Upper lobe of left lung (tissue), 6 donors: ENCODE data around the gene PLEKHA4. TPM values are rescaled to one million over a fixed set of nuclear protein-coding genes. Genes with fewer than 3 reads are reported as not detected.

ENCODE experiments used
- ATAC-seq, 2 donors: fragments of 200-7000 bp; cut with Tn5 transposase; one replicate each; pipeline ENCODE4 v1.9.1; 2022; ENCODE audit warnings: mild to moderate bottlenecking in 2 of 2, moderate library complexity in 2 of 2; ENCODE audit not compliant: low FRiP score in 2 of 2
- DNase-seq, 2 donors: peaks; one replicate each; pipeline ENCODE4 v3.0.0-alpha.2; 2019 to 2020
- H3K27ac ChIP-seq, 4 donors: fragments of 200-600 bp; sonication (generic); one replicate each; pipeline ENCODE4 v1.5.1; 2016 to 2019
- H3K27me3 ChIP-seq, 4 donors: fragments of 200-600 bp; sonication (generic); one replicate each; pipeline ENCODE4 v1.5.1; 2017 to 2019
- H3K36me3 ChIP-seq, 4 donors: fragments of 200-600 bp; sonication (generic); one replicate each; pipeline ENCODE4 v1.5.1; 2016 to 2019
- H3K4me1 ChIP-seq, 4 donors: fragments of 200-600 bp; sonication (generic); one replicate each; pipeline ENCODE4 v1.5.1; 2018 to 2019
- H3K4me3 ChIP-seq, 4 donors: fragments of 200-600 bp; sonication (generic); one replicate each; pipeline ENCODE4 v1.5.1; 2017 to 2019; ENCODE audit warnings: mild to moderate bottlenecking in 2 of 4, moderate library complexity in 1 of 4
- H3K9me3 ChIP-seq, 4 donors: fragments of 200-600 bp; sonication (generic); one replicate each; pipeline ENCODE4 v1.5.1; 2018 to 2019
- EP300 ChIP-seq, 4 donors: sonication (generic); formaldehyde crosslinking; IDR thresholded peaks; one replicate each; pipeline ENCODE4 v1.5.1; 2017; ENCODE audit warnings: antibody characterized with exemption in 4 of 4, control low read depth in 2 of 4
- POLR2A ChIP-seq, 4 donors: fragments of 450-650 bp; IDR thresholded peaks; one replicate each; pipeline ENCODE4 v1.5.1; 2016 to 2017; ENCODE audit warnings: antibody characterized with exemption in 4 of 4, mild to moderate bottlenecking in 2 of 4
- POLR2AphosphoS5 ChIP-seq, 2 donors: sonication (generic); formaldehyde crosslinking; IDR thresholded peaks; one replicate each; pipeline ENCODE4 v1.5.1; 2017; ENCODE audit warnings: antibody characterized with exemption in 2 of 2
- WGBS, 2 donors: methylation state at CpG; one replicate each; pipeline ENCODE4 v1.1.5; 2017 to 2018; 5-methylcytosine and 5-hydroxymethylcytosine counted together
- total RNA-seq, 6 donors: library from RNA; depleted of rRNA in 4 of 6; stranded (reverse); fragments of >200 nt in 4 of 6; gene quantifications; one replicate each; pipeline versions ENCODE4 v1.1.0 to v1.2.1, GENCODE V29; 2016 to 2021
- TF ChIP-seq, protein P1 (sequence below), 6 experiments: fragments of 450-650 bp in 4 of 6; fragments of 200-600 bp in 2 of 6; sonication (generic) in 2 of 6; IDR thresholded peaks; one replicate each; pipeline ENCODE4 v1.5.1; 2016 to 2019; ENCODE audit warnings: antibody characterized with exemption in 6 of 6
- donor health status: DM: no; HTN: no; CAD: no; lungs with moderate emphysema.
- donor health status: DM: no; HTN: yes; CAD: no; lungs with severe emphysema.

PLEKHA4 gene, protein sequence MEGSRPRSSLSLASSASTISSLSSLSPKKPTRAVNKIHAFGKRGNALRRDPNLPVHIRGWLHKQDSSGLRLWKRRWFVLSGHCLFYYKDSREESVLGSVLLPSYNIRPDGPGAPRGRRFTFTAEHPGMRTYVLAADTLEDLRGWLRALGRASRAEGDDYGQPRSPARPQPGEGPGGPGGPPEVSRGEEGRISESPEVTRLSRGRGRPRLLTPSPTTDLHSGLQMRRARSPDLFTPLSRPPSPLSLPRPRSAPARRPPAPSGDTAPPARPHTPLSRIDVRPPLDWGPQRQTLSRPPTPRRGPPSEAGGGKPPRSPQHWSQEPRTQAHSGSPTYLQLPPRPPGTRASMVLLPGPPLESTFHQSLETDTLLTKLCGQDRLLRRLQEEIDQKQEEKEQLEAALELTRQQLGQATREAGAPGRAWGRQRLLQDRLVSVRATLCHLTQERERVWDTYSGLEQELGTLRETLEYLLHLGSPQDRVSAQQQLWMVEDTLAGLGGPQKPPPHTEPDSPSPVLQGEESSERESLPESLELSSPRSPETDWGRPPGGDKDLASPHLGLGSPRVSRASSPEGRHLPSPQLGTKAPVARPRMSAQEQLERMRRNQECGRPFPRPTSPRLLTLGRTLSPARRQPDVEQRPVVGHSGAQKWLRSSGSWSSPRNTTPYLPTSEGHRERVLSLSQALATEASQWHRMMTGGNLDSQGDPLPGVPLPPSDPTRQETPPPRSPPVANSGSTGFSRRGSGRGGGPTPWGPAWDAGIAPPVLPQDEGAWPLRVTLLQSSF
- 10 to 100 TPM in 5 of 6 donors, 1 to 10 TPM in 1; 6.3 to 34.9 (median 21.2) TPM for total RNA-seq

DNA sequence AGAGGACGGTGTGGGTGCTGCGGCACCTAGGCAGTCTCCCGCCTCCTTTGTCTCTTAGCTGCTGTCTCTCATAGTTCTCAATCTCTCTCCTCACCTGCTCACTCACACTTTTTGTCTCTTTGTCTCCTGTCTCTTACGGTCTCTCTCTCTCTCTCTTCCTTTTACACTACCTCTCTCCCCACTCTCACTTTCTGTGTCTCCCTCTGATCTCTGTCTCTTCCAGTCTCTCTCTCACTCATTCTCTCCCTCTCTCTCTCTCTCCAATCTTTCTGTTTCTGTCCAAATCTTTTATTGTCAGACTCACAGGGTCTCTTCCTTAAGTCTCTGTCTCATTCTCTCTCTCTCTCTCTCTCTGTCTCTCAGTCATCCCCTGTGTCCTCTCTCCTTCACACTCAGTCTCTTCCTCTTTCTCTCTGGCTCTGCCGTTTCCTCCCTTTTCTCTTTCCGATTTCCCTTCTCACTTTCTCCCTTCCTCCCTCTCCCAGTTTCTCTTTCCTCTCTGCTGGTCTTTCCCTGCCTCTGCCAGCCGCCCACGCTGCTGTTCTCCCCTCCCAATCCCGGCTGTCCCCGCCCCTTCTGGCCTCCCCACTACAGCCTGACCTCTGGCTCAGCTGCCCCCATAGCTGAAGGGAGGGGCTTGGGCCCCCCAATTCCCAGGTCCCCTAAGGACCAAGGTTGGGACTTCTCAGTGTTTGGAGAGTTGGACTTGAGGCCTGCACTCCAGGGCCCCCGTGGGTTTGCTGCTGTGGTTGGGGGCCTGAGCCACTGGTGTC, at the start of gene PLEKHA4:
PLEKHA4 (minus strand) TSS at position 504 of the 773 bp plus-strand sequence. CDS start 997 bp downstream, outside the sequence.
- ATAC-seq (peak in 1 of 2 donors; percentile 53), DNase-seq (peak in 1 of 2 donors; percentile 83)
- TF ChIP-seq POLR2A (IDR thresholded peaks at IDR 0.05) = no peak
- TF ChIP-seq POLR2AphosphoS5 (IDR thresholded peaks at IDR 0.05) = peak in 1 of 2 donors; percentile 40
- no peak for TF ChIP-seq EP300 (IDR thresholded peaks at IDR 0.05)
- TF ChIP-seq, protein P1, sequence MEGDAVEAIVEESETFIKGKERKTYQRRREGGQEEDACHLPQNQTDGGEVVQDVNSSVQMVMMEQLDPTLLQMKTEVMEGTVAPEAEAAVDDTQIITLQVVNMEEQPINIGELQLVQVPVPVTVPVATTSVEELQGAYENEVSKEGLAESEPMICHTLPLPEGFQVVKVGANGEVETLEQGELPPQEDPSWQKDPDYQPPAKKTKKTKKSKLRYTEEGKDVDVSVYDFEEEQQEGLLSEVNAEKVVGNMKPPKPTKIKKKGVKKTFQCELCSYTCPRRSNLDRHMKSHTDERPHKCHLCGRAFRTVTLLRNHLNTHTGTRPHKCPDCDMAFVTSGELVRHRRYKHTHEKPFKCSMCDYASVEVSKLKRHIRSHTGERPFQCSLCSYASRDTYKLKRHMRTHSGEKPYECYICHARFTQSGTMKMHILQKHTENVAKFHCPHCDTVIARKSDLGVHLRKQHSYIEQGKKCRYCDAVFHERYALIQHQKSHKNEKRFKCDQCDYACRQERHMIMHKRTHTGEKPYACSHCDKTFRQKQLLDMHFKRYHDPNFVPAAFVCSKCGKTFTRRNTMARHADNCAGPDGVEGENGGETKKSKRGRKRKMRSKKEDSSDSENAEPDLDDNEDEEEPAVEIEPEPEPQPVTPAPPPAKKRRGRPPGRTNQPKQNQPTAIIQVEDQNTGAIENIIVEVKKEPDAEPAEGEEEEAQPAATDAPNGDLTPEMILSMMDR (IDR thresholded peaks at IDR 0.05) = no peak
- WGBS, 2 donors = 33 to 45% methylated on average over 9 to 10 of the region's 11 CpGs
- Histone ChIP-seq H3K9me3 (no peaks in the 10 kb centered on the region), H3K4me3 (peak within 1 kb of the TSS in 2 of 4 donors; percentile 33 to 39), H3K4me1 (peaks cover 0 to 30% (median 19%) of the 10 kb centered on the region in 4 donors), H3K27me3 (no peaks in the 10 kb centered on the region), H3K36me3 (peaks cover 0 to 2% (median under 1%) of the 10 kb centered on the region in 4 donors), H3K27ac (peak within 1 kb of the TSS; percentile 51 to 83 (median 75))

DNA sequence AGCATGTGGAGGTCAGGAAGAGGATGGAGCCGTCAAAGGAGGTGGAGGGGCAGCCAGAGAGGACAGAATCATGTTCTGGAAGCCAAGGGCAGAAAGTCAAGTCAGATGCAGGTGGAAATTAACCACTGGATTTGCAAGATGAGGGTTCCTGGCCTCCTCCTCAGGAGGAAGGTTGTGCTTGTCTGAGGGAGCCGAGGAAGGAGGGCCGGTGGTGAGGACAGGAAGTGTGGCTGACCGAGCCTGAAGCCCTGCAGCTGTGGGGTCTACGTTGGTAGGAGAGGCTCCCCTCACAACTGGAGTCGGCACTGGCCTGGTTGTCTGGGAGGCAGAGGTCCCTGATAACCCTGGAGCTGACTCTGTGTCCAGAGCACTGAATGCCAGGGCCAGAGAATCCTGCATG, 49.7 kb upstream of the PLEKHA4 start:
- peaks cover 21 to 95% (median 77%) of the 10 kb centered on the region in 4 donors for H3K36me3 ChIP-seq
- no peak for TF ChIP-seq POLR2A (IDR thresholded peaks at IDR 0.05)
- no peak for TF ChIP-seq POLR2AphosphoS5 (IDR thresholded peaks at IDR 0.05)
- TF ChIP-seq EP300 (IDR thresholded peaks at IDR 0.05) = no peak
- TF ChIP-seq, protein P1 (IDR thresholded peaks at IDR 0.05) = no peak
- H3K27me3 ChIP-seq = no peaks in the 10 kb centered on the region
- no peak overlapping the region for H3K27ac ChIP-seq
- no peak for DNase-seq
- WGBS, 2 donors = 79 to 86% methylated on average over 6 of the region's 6 CpGs
- ATAC-seq = no peak
- no peak overlapping the region for H3K4me3 ChIP-seq
- H3K4me1 ChIP-seq = peaks cover 0 to 5% (median 2%) of the 10 kb centered on the region in 4 donors
- H3K9me3 ChIP-seq = no peaks in the 10 kb centered on the region

DNA sequence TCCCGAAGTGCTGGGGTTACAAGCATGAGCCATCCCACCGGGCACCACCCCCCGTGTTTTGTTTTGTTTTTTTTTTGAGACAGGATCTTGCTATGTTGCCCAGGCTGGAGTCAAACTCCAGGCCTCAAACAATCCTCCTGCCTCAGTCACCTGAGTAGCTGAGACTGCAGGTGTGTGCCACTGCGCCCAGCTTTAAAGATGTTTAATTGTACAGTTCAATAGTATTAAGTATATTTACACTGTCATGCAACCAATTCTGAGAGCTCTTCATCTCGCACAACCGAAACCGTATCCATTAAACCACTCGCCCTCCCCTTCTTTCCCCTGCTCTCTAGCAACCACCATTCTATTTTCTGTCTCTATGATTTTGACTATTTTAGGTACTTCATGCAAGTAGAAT, 47.3 kb upstream of the PLEKHA4 start:
- H3K36me3 ChIP-seq = peaks cover 25 to 95% (median 77%) of the 10 kb centered on the region in 4 donors

DNA sequence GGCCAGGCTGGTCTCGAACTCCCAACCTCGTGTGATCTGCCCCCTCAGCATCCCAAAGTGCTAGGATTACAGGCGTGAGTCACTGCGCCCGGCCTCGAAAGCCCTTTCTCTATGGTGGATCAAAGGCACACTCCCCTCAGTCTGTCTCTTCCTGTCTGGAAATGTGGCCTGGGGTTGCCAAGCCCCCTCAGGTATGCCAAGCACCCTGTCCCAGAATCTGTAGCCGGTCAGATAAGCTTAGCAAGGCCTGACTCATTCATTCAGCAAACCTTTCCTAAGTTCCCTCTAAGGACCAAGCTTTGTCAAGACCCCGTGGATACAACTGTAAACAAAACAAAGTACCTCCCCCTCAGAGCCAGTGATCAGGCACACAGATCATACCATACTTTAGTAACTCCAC, 45.8 kb upstream of the PLEKHA4 start:
- no peaks in the 10 kb centered on the region for H3K9me3 ChIP-seq
- H3K4me3 ChIP-seq = no peak overlapping the region
- no peaks in the 10 kb centered on the region for H3K27me3 ChIP-seq
- 92 to 97% methylated on average over 6 to 8 of the region's 8 CpGs for WGBS, 2 donors
- H3K27ac ChIP-seq = no peak overlapping the region
- TF ChIP-seq POLR2AphosphoS5 (IDR thresholded peaks at IDR 0.05) (no peak), POLR2A (IDR thresholded peaks at IDR 0.05) (no peak), EP300 (IDR thresholded peaks at IDR 0.05) (no peak)
- TF ChIP-seq, protein P1 (IDR thresholded peaks at IDR 0.05) = no peak
- H3K4me1 ChIP-seq = peaks cover 6 to 11% (median 8%) of the 10 kb centered on the region in 4 donors
- ATAC-seq = no peak
- peaks cover 29 to 95% (median 82%) of the 10 kb centered on the region in 4 donors for H3K36me3 ChIP-seq
- no peak for DNase-seq

More for the DNA sequence above, 47.3 kb upstream of the PLEKHA4 start:
- DNase-seq (peak in 1 of 2 donors; percentile 67), ATAC-seq (peak in 1 of 2 donors; percentile 76)
- Histone ChIP-seq H3K27ac (peak overlapping the region in 3 of 4 donors; percentile 34 to 66 (median 48)), H3K9me3 (no peaks in the 10 kb centered on the region), H3K4me3 (no peak overlapping the region), H3K27me3 (no peaks in the 10 kb centered on the region), H3K4me1 (peaks cover 0 to 5% (median 2%) of the 10 kb centered on the region in 4 donors)
- 67 to 72% methylated on average over 8 of the region's 8 CpGs for WGBS, 2 donors
- peak in 1 of 4 donors; percentile 59 for TF ChIP-seq EP300 (IDR thresholded peaks at IDR 0.05)
- peak in 1 of 2 donors; percentile 37 for TF ChIP-seq POLR2AphosphoS5 (IDR thresholded peaks at IDR 0.05)
- TF ChIP-seq, protein P1 (IDR thresholded peaks at IDR 0.05) = no peak
